HG03159 (cell line): ENCODE data around the gene HOXB9.

Experiments
- ATAC-seq: cut with Tn5 transposase; IDR thresholded peaks from one replicate; pipeline ENCODE4 v1.9.1; 2021; ENCODE audit warnings: mild to moderate bottlenecking, moderate library complexity; ENCODE audit not compliant: unreplicated experiment

The HOXB9 gene

DNA sequence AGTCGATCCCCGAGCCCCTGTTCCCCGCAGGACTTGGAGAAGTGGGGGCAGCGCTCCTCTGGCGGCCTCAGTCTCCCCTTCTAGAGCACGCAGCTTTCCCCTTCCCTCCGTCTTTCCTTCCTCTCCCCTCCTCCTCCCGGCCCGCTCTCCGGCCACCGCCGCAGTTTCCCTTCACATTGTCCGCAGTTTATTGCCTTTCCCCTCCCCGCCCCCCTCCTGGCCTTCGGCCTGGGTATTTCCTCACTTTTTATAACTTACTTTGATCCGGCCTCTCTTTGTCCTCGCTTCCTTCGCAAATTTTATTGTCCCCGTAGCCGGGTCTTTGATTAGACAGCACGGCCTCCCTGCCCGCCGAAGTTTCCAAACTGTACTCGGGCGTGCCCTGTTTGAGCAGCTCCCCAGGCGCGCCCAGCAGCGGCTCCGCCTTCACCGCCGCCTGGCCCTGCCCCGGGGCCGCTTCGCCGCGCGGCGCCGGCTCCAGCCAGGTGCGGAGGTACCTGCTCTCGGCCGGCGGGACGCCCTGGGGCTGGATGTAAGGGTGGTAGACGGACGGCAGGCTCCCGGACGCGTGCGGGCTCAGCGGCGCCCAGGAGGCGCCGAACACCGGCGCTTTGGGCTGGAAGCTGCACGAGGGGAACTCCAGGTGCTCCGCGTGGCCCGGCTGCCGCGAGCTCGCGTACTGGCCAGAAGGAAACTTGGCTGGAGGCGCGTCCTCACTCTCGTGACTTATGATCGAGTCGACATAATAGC is 488 bp downstream of the HOXB9 start:
- no peak for ATAC-seq

DNA sequence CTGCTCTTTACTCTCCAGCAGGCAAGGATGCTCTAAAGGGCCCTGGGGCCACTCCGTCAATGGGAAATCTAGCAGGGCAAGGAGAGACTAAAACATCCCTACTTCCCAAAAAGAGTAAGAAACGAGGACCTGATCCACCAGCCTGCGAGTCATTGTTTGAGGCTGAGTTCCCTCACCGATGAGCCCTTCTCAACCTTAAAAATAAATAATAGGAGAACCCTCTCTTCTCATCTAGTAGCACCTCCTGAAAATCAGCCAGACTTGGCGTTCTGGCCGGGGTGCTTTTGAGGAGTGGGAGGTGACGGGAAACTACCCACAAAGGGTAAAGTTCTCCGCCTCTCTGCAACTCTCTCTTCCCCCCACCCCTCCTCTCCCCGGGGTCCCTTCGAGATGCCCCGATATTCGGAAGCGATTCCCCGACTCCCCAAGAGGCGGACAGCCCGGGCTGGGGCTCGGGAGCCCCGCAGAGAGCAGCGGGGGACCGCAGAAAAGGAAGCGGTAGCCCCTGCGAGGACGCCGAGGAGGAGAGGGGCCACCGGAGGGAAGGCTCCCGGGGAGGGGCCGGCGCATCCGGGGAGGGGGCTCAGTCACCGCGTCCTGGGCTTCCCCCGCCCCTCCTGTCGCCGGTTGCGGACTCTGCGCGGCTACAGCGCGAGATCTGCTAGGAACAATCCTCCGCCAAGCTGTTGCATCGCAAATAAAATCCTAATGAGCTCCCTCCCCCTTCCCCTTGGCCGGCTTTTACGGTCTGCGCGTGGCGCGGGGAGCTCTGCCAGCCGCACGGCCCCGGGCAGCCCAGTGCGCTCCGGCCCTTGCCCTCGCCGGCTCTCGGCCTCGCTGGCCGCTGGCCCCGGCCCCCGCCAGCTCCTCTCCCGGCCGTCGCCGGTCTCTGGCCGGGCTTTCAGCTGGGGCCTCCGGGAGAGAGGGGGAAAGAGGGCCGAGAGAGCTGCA is 1.3 kb downstream of the HOXB9 start:
- ATAC-seq = no peak

DNA sequence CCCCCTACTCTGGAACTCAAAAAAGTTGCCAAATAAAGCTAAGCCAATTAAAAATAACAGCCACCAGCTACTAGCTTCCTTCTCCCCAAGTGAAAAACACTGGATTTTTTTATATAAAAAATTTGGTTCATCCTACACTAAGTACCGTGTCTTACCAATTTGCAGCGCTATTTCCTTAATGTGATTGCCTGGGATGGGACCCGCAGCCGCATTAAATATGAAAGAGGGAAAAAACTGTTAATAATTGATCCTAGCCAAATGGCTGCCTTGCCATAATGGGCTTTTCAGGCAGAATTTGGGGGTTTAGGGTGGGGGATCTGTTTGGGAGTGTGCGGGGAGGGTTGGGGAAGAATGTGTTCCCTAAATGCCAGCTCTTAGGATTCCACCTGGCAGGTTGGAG is 2.0 kb downstream of the HOXB9 start:
- ATAC-seq = no peak

DNA sequence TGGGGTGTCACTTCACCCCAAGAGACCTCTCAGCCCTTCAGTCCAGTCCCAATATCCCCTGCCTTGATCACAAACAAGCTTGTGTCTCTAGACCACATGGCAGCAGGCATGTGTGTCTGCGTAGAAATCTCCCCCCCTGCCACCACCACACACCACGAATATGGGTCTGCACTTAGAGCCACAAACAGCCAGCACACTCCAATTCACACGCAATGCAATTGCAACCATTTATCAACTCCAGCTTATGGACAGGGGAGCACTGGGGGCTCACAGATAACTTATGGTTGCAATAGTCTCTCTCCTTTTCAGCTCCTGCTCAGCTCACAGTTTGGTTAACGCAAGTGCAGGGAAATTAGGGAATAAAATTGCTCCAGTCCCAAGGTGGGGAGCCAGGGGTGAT is 2.6 kb downstream of the HOXB9 start:
- no peak for ATAC-seq

DNA sequence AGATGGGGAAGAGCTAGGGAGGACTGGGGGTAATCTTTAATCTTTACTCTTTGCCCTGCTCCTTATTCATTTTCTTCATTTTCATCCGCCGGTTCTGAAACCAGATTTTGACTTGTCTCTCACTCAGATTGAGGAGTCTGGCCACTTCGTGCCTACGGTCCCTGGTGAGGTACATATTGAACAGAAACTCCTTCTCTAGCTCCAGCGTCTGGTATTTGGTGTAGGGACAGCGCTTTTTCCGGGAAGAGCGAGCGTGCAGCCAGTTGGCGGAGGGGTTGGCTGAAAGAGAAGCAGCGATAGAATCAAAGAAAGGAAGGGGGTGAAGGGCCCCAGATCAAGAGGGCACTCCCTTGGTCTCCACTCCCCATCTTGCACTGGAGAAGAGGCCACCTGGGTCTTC is 3.3 kb downstream of the HOXB9 start:
- no peak for ATAC-seq

DNA sequence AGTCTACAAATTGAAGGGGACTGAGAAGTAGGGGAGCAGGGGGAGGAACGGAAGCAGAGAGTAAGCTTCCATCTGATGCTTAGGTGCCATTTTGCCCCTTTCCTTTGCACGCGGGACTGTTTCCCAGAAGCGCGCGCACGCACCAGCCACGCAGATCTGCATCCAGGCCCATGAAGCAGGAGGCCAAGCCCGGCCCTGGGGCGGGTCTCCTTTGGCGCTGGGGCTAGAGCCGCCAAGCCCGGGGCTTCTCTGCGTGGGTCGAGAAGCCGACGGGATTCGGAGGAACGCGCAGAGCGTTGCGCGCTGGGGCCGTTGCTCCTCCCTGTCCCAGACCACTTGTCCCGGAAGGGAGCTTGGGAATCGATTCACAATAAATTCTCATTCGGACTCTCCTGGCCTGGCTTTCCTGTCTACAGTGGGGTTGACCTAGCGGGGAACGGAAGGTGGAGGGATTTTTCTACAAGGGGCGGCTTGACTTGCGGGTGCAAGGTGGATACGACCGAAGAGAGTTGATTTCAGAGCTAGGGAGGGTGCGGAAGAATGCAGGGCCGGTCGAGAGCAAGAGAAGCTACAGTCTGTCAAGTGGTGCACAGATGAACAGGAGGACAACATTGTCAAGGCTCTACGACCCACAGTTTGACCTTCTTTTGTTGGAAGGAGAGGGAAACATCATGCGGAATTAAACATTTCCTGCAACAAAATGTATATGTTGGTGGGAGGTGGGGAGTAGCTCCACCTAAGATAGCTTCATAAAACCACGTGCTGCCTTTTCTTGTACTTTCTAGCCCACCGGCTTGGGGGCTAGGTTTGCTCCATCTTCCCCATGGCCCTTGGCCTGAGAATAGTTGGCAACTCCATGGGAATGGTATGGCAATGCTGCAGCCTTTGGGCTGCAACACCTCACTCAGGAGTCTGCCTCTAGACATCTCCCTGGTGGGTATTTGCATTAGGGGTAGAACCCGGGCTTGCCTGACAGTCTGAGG is 4.5 kb downstream of the HOXB9 start:
- ATAC-seq = no peak

DNA sequence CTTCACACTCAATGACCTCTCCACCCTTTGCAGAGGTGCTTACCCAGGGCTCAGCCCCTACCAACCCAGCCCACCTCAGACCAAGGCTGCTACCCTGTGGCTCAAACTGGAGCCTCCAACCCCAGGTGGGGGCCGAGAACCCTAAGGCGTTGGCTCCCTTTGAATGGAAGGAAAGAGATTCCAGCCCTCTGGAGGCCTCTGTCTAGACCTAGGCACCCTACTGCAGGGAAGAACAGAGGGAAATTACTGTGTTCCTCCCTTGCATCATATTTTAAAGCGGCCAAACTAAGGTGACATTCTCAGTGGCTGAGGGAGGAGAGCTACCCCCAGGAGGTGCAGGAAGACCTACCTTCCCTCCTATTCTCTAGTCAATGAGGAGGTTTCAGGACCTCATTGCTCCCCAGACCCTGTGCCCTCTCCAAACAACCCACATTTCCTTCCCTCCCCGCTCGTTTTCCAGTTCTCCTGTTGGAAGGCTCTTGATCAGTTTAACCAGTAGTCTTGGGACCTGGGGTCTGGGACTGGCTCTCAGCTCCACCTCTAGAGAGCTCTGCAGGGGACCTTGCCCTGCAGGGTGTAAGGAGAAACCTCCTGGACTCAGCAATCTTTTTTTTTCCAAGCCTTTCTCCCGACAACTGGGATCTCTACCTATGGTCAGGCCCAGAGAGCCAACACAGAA is 5.6 kb downstream of the HOXB9 start:
- no peak for ATAC-seq

DNA sequence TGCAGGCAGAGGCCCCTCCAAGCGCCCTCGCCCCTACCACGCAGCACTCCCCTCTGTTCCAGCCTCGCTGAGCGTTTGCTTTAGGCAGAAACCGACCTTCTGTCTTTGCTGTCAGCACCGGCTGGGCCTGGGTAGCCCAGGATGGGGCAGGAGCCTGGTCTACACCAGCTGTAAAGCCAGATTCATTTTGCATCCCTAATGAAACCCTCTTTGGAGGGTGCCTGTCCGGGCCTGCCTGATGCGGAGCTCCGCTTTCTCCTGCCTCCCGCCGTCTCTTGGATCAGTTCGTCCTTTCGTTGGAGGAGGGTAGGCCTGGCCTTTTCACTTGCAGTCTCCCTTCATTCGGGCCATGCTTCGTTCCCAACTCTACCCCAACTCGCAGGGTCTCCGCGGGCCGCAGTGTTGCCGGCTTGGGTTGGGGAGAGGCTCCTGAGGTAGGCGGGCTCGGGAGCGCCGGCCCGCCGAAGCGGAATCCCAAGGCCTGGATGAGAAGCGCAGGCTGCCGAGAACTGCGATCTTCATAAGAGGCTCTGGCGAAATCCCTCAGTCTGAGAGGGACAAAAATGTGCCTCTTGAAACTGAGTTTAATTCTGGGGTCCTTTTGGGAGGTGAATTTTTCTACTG is 6.2 kb downstream of the HOXB9 start:
- ATAC-seq = no peak

DNA sequence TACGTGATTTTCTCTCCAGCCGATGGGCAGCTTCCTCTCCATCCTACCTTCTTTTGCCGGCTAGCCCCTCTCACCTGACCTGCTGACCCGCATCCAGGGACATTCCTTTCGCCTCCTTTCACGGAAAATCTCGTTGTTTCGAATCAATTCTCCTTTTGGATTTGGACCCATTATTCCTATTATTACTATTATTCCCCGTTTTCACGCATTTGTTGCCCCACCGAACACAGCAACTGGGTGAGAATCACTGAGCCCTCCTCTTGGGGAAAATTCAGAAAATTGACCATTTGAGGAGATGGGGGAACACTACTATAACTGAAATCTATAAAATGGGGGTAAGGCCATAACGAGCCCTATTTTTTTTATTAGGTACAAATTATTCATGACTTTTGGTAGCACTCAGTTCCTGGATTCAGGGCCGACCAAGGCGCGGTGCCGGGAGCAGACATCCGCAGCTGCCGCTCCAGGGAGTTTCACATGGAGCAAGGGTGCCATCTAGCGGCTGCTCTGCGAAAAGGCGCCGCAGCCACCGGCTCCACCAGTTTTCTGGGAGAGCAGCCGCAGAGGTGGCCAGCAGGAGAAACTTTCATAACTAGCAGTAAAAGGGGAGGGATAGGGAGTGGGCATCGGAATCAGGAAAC is 7.8 kb downstream of the HOXB9 start:
- no peak for ATAC-seq

DNA sequence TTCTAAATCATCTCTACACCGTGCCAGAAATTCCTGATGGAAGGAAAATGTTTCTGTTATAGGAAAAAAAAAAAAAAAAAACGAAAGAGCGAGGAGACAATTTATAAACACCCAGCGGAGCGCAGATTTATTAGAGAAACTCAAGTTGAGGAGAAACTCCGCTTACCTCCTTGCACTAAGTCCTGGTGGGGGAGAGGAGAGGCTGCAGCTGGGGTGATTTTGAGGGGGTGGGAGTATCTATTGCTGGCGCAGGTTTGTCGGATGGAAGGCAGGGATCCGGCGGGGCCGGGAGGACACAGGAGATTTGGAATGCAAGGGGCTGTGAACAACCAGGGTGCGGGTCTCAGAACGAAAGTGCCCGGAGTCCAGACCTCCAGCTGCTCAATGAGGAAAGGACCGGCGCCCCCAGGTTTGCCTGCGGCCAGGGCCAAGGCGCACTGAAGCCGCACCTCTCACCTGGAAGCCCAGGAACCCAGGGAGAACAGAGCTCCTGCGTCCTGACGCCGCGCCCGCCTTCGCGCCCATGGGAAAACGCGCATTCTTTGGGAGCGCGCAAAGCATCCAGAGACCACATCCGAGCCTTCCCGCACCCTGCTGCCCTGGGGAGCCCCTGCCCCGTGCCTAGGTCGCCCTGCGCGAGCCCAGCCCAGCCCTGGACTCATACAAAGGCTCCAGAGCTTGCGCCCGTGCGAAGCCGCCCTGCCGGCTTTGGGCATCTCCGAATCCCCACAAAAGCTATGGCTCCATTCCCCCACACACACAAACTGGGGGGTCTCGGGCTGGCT is 8.5 kb downstream of the HOXB9 start:
- no peak for ATAC-seq

DNA sequence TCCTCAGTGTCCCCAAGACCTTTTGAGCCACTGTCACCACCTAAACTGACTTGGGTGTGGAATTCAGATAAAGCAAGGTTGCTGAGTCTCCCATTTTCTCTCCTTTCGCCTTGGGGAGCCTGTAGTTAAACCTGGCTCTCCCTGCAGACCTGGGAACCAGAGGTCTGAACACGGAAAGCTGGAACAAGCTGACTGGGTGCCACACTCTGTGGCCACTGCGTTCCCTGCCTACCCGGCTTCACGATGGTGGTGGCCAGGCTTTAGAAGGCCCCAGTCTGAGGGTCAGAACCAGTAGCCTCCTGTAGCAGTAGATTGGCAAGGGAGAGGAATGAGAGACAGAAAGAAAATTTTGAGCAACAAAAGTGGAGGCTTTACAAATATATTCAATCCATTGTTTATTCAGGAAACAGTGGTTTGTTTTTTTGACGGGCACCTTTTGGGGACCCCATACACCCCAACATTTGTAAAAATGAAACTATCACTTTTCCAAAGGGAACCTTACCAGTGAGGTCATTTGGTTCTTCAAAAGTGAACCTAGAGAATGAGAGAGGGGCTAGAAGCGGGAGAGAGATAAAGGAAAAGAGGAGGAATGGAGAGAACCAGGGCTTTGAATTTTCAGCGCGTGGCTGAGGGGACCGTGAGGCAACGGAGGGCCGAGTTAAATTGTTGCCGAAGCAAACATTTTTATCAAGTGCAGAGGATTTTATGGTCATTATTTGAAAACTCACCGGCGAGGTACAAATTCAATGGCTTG is 9.3 kb downstream of the HOXB9 start:
- ATAC-seq = no peak

DNA sequence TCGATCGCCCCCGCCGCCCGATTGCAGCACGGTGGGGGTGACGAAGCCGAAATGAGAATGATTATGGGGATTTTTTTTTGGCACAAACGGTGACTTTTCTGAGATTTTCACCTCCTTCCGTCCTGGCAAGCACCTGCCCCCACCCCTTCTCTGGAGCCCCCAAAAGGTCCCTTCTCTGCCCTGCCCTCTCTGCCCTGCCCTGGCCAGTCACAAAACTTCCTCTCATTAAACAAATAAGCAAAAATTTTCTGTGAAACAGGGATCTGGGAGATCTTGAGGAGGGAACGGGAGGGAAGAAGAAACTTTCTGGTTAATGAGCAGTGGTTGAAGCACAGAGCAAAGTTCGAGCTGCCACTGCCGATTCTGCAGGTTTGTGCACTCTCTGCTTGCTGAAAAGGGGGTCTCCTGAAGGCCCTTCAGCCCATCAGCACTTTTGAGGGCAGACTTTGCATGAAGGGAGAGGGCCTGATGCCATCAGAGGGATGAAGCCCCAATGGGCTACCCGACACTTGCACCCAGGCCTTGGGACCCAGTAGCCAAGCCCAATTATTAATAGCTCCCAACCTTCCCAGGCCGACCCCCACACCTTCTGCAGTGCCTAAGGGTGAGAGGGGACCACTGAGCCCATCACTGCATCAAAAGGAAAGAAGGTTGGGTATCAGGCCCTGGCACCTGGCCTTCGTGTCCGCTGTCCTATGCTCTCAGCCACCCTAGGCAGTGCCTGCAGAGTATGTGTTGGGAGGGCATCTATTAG is 10.0 kb downstream of the HOXB9 start:
- no peak for ATAC-seq

DNA sequence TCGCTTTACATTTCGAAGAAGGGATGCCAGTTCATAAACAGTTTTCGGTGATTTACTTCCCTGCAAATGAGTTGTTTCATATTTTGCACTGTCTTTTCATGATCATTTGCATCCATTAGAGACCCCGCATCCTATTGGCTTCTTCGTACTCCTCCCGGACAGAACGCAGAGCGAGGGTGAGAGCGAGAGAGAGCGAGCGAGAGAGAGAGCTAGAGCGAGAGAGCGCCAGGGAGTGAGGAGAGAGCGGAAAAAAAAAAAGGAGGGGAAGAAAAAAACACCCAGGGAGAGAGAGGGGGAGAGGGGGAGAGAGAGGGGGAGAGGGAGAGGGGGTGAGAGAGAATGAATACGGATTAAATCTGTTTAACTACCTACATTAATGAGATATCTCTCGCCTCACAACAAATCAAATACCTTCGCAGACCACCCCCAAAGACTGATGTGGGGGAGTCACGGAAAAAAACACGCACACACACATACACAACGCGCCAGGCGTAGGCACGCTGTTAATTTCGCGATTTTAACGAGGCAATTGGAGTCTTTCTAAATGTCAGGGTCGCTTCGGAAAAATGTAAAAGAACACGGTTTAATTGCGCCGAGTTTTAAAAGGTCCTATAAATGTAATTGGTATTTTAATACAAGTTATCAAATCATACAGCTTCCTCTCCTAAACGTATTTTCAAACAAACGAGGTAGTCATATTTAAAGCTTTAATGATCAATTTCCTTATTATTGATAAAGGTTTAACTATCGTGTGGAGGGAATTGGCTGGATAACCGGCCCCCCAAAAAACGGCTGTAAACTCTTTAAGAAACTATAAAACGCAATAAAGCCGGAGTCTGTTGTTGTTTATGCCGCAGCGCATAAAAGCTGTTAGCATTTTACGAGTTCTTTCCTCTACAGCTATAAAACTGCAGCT is 10.9 kb downstream of the HOXB9 start, which contains the start of gene HOXB8:
Gene HOXB8 (minus strand): TSS at position 246 of the 916 bp plus-strand sequence. CDS start 588 bp downstream, outside the sequence.
- no peak for ATAC-seq

DNA sequence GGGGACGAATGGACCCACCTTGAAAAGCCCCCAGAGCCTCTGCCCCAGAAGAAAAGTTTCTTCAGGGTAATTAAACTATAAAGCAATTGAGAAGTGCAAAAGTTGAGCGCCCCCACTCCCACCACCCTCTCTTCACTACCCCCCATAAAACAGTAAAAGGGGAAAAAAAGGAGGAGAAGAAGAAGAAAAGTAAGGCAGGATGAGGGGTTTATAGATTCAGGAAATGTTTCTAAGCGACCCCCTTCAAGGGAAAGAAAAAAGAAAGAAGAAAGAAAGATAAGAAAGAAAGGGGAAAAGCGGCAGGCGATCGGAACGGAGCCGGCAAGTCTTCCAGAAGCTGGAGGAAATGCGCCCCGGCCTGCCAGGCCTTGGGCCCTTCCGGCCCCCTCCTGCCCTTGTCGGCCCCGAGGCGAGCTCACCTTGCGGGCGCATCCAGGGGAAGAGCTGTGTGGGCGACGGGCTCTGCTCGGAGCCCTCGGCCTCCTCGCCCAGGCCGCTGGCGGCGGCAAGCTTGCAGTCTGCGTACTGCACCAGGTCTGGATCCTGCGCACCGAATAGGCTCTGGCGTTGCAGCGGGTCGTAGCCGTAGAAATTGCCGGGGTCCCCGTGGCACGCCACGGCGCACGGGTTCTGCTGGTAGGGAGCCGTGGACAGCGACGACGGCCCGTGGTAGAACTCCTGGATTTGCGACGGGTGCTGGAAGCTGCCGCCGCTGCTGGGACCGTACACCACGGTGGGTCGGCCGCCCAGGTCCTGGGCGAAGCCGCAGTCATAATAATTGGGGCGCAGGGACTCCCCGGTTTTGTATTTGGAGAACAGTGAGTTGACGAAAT is 12.1 kb downstream of the HOXB9 start:
- no peak for ATAC-seq
